Raji (cell line): Measurements from ENCODE around the gene ATP6V1D.

Source experiments
- POLR2A ChIP-seq: IDR thresholded peaks from 2 replicates; pipeline ENCODE4 v1.6.1; 2011; ENCODE audit warnings: low read depth, low read length, control low read depth; ENCODE audit not compliant: insufficient read depth

The ATP6V1D gene

DNA sequence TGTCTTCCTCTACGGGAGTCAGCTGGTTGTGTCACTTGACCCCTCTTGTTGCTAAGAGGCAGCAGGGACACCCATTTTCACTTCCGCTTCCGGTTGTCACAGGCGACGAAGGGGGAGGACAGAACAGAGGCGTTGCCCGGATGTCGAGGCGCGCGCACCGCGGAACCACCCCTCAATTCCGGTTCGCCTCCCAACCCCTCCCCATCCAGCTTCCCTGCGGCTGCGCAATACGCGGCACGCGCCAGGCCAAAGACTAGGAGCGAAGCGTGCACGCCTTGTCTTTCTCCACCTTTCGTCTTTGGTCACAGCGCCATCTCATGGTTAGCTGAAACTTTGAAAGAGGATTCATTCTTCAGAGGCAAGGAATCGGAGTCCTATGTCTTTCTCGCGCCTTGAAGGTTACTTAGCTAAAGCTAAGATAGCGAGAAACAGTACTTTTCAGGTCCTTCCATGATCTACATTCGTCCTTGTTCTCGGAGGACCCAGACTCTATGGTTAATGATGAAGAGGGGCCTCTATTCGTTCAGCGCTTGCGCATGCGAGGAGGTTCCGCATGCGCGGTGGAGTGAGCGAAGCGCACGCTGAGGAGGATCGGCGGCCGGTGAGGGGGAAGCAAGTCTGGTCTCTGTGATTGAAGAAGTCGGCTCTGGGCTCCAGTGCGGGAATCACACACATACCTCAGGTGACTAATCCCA is at the start of gene ATP6V1D, which contains the start of gene EIF2S1:
TSS of gene ATP6V1D (minus strand) at position 30 of the 695 bp plus-strand sequence. CDS start 106 bp downstream, outside the sequence.
TSS of gene EIF2S1 (plus strand) at position 554 of the 695 bp plus-strand sequence. CDS start 4,440 bp downstream, outside the sequence.
- TF ChIP-seq POLR2A, result peak; percentile 82

- TF ChIP-seq POLR2A, result no peak
These were observed 46.2 kb upstream of the ATP6V1D start for GRCh38 chr14:67405771-67406170.

GRCh38 chr14:67400434-67400833 is 40.8 kb upstream of the ATP6V1D start:
- no peak for TF ChIP-seq POLR2A

GRCh38 chr14:67397536-67397935 is 37.9 kb upstream of the ATP6V1D start:
- TF ChIP-seq POLR2A, result no peak

DNA sequence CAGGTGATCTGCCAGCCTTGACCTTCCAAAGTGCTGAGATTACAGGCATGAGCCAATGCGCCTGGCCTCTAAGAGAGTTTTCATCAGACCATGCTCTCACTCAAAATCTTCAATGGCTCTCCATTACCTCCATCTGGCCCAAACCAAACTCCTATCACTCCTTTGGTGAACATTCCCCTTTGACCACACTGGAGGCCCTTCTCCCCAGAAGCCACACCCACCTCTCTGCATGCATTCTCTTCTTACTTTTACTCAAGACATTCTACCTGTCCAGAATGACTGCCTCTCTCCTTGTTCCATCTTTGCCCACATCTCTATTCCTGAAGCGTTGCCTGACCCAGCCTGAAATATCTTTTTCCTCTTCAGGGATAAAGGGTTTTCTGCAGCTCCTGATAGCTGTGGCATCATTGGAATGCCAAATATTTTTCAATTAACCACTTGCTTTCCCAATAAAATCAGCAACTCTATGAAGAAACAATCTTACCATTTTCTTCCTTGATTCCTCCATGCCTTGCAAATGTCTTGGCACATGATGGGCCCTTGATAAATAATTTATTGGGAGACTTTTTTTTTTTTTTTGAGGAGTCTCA is 36.9 kb upstream of the ATP6V1D start:
- no peak for TF ChIP-seq POLR2A

GRCh38 chr14:67395876-67396189 is 36.2 kb upstream of the ATP6V1D start:
- TF ChIP-seq POLR2A, result no peak

DNA sequence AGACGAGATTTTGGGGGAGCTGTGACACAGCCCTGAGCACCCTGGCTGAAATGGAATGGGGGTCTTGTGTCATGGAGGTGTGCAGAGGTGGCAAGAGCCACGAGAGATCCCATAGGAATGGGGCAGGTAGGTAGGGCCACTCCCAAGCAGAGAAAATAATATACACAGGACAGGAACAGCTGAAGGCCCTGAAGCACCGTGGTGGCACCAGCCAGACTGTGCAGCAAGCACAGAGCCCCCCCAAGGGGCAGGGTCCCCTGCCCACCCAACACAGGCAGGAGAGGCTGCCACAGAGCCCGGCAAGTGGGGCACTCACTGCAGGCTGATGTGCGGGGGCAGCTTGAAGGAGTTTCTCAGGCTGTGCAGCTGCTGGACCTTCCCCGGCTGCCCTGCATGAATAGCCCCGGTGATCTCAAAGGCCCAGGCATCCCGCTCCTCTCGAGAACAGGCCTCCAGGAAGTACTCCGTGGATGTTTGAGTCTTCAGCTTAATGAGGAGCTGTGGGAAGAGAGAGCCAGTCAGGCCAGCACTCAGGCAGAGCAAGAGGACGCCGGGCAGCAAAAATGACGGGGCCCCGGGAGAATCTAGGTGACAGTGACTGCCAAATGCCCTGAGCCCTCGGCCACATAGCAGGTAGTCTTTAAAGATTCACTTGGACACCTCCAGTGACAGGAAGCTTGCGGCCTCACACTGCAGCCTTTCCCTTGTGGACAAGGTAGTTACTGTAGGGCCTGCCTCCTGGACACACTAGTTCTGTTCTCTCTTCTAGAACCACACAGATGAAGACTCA is 35.7 kb upstream of the ATP6V1D start:
- no peak for TF ChIP-seq POLR2A

- no peak for TF ChIP-seq POLR2A
These were observed 34.1 kb upstream of the ATP6V1D start for GRCh38 chr14:67393689-67394088.

GRCh38 chr14:67392800-67393199 is 33.2 kb upstream of the ATP6V1D start:
- TF ChIP-seq POLR2A, result no peak

DNA sequence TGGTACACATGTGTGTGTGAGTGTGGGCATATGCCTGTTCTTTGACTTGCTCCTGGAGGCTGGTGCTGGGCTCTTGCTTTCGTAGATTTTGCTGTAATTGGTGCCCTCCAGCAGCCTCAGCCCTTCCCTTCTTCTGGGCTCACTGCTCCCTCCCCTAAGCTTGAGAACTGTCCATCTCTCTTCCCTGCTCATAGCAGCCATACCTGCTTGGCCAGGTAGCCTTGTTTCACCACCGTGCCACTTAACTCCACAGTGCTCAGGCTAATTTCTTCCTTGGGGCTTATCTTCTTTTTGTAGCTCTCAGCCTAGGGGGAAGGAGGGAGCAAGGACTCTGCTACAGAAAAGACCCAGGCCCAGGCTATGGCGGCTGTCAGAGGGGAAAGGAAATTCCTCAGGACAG is 32.5 kb upstream of the ATP6V1D start:
- TF ChIP-seq POLR2A, result no peak

GRCh38 chr14:67391268-67391667 is 31.7 kb upstream of the ATP6V1D start:
- no peak for TF ChIP-seq POLR2A

- TF ChIP-seq POLR2A, result no peak
These were observed 30.4 kb upstream of the ATP6V1D start for GRCh38 chr14:67389811-67390534.

DNA sequence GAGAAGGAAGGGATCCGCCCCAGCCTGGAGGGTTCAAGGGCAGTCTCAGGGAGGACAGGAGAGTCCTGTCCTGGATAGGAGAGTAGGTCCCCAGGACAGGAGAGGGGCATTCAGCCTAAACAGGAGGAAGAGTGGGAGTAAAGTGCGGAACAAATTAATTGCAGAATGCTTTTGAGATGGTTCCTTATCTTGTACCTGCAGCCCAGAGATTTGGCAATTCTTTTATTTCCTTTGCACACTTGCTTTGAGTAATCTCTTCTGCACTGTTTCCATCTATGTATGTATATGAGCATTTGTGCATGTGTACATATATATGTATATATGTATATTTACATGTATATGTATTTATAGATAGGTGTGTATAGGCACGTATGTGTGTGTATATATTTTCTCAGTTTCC is 29.7 kb upstream of the ATP6V1D start:
- TF ChIP-seq POLR2A, result no peak

DNA sequence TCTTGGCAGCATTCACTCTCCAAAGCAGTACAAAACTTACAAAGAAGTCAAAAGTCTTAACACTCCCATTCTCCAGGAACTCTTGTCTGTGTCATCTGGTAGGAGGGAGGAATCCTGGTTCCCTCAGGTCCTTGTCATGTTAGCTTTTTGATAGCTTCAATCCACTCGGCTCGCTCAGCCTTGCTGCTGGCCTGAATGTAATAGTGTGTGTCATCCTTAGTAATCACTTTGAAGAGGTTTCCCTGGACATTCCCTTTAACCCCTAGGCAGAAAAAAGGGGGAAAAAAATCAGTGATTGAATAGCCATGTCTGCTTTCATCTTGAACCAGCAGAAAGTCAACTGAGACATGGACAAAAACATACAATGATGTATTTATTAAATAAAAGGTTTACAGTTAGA is 27.6 kb upstream of the ATP6V1D start:
- TF ChIP-seq POLR2A, result no peak

GRCh38 chr14:67385618-67386017 is 26.0 kb upstream of the ATP6V1D start:
- no peak for TF ChIP-seq POLR2A
